BLaER1 treated with 17β-estradiol and CSF1 and Interleukin-3, amounts not matched to agents 10 nM and 100 nM (cell line): ENCODE results near the gene MICAL3.
A peak's percentile ranks its signal among the peaks of the same experiment; 100 is the strongest.

Experiments
- H3K27ac ChIP-seq, 11 experiments: shearing (Covaris generic); formaldehyde crosslinking; 2 replicates each; pipeline ENCODE4 v1.8.1; 2022
- H3K27me3 ChIP-seq, 11 experiments: shearing (Covaris generic); formaldehyde crosslinking; 2 replicates each; pipeline ENCODE4 v1.8.1; 2022
- H3K36me3 ChIP-seq, 11 experiments: shearing (Covaris generic); formaldehyde crosslinking; 2 replicates each; pipeline ENCODE4 v1.8.1; 2022
- H3K4me1 ChIP-seq, 10 experiments: shearing (Covaris generic); formaldehyde crosslinking; 2 replicates each; pipeline ENCODE4 v1.8.1; 2022
- H3K4me2 ChIP-seq, 11 experiments: shearing (Covaris generic); formaldehyde crosslinking; 2 replicates each; pipeline ENCODE4 v1.8.1; 2022
- H3K4me3 ChIP-seq, 10 experiments: shearing (Covaris generic); formaldehyde crosslinking; 2 replicates each; pipeline ENCODE4 v1.8.1; 2022
- H3K9ac ChIP-seq, 11 experiments: shearing (Covaris generic); formaldehyde crosslinking; 2 replicates each; pipeline ENCODE4 v1.8.1; 2022
- H3K9me3 ChIP-seq, 11 experiments: shearing (Covaris generic); formaldehyde crosslinking; replicated peaks in 1 of 11; 2 replicates each; pipeline ENCODE4 v1.8.1; 2022
- H4K20me1 ChIP-seq, 11 experiments: shearing (Covaris generic); formaldehyde crosslinking; 2 replicates each; pipeline ENCODE4 v1.8.1; 2022
- Cebpa-rat ChIP-seq, 11 experiments: shearing (Covaris generic); IDR thresholded peaks; 2 replicates each; pipeline ENCODE4 v1.8.1; 2022

The MICAL3 gene

GRCh38 chr22:17951315-17951714 is 73.0 kb downstream of the MICAL3 start:
- Histone ChIP-seq H3K9ac (no peak overlapping the region), H3K36me3 (0 out of 22 replicates have a peak, but pooled peaks cover 0 to 11% (median 0%) of the 10 kb centered on the region in 11 experiments), H3K4me3 (no peak overlapping the region), H3K9me3 (no peaks in the 10 kb centered on the region; a peak in 1 of 22 replicates), H4K20me1 (peaks cover 0 to 98% (median 81%) of the 10 kb centered on the region in 11 experiments; a peak in 21 of 22 replicates), H3K27ac (no peak overlapping the region), H3K27me3 (no peaks in the 10 kb centered on the region), H3K4me2 (peak overlapping the region in 10 of 11 experiments; percentile 13 to 97 (median 44); a peak in 14 of 22 replicates), H3K4me1 (peaks cover 27 to 56% (median 51%) of the 10 kb centered on the region in 10 experiments)
- no peak for TF ChIP-seq Cebpa-rat (IDR thresholded peaks at IDR 0.05)

GRCh38 chr22:17950651-17951214 is 73.6 kb downstream of the MICAL3 start:
- no peak for TF ChIP-seq Cebpa-rat (IDR thresholded peaks at IDR 0.05)
- H3K4me1 ChIP-seq, result peaks cover 32 to 58% (median 55%) of the 10 kb centered on the region in 10 experiments
- 0 out of 22 replicates have a peak, but pooled peaks cover 0 to 11% (median 0%) of the 10 kb centered on the region in 11 experiments for H3K36me3 ChIP-seq
- H3K9me3 ChIP-seq, result no peaks in the 10 kb centered on the region; a peak in 1 of 22 replicates
- H3K9ac ChIP-seq, result no peak overlapping the region
- peak overlapping the region in 2 of 11 experiments; percentile 0 to 8; a peak in 2 of 22 replicates for H3K27ac ChIP-seq
- no peak overlapping the region for H3K4me3 ChIP-seq
- peak overlapping the region; percentile 11 to 97 (median 43); a peak in 16 of 22 replicates for H3K4me2 ChIP-seq
- H4K20me1 ChIP-seq, result peaks cover 0 to 98% (median 81%) of the 10 kb centered on the region in 11 experiments; a peak in 21 of 22 replicates
- no peaks in the 10 kb centered on the region for H3K27me3 ChIP-seq

- Histone ChIP-seq H4K20me1 (peaks cover 0 to 98% (median 81%) of the 10 kb centered on the region in 11 experiments; a peak in 21 of 22 replicates), H3K4me2 (peak overlapping the region in 9 of 11 experiments; percentile 31 to 97 (median 56); a peak in 16 of 22 replicates), H3K36me3 (0 out of 22 replicates have a peak, but pooled peaks cover 0 to 11% (median 0%) of the 10 kb centered on the region in 11 experiments), H3K4me3 (no peak overlapping the region), H3K4me1 (peaks cover 41 to 67% (median 63%) of the 10 kb centered on the region in 10 experiments), H3K9ac (0 out of 22 replicates have a peak overlapping the region, but pooled peaks of 2 of the 11 experiments have one; percentile 4 to 14), H3K27ac (0 out of 22 replicates have a peak overlapping the region, but pooled peaks of 1 of the 11 experiments have one; percentile 8), H3K9me3 (no peaks in the 10 kb centered on the region; a peak in 1 of 22 replicates), H3K27me3 (no peaks in the 10 kb centered on the region)
- TF ChIP-seq Cebpa-rat (IDR thresholded peaks at IDR 0.05), result no peak
Measured at GRCh38 chr22:17949642-17950473, 74.5 kb downstream of the MICAL3 start.

- H3K27me3 ChIP-seq, result no peaks in the 10 kb centered on the region
- peak overlapping the region in 9 of 11 experiments; percentile 3 to 97 (median 92); a peak in 15 of 22 replicates for H3K4me2 ChIP-seq
- peaks cover 42 to 85% (median 81%) of the 10 kb centered on the region in 10 experiments for H3K4me1 ChIP-seq
- H3K36me3 ChIP-seq, result 0 out of 22 replicates have a peak, but pooled peaks cover 0 to 8% (median 0%) of the 10 kb centered on the region in 11 experiments
- no peak overlapping the region for H3K27ac ChIP-seq
- 0 out of 22 replicates have a peak overlapping the region, but pooled peaks of 1 of the 11 experiments have one; percentile 23 for H3K9ac ChIP-seq
- TF ChIP-seq Cebpa-rat (IDR thresholded peaks at IDR 0.05), result no peak
- no peak overlapping the region for H3K4me3 ChIP-seq
- H4K20me1 ChIP-seq, result peaks cover 6 to 100% (median 88%) of the 10 kb centered on the region in 11 experiments; a peak in 21 of 22 replicates
- H3K9me3 ChIP-seq, result no peaks in the 10 kb centered on the region; a peak in 1 of 22 replicates
Measured at GRCh38 chr22:17948101-17948500, 76.3 kb downstream of the MICAL3 start.

GRCh38 chr22:17946662-17947367 is 77.5 kb downstream of the MICAL3 start:
- peak overlapping the region; percentile 65 to 97 (median 88) for H3K4me2 ChIP-seq

GRCh38 chr22:17945888-17946648 is 78.3 kb downstream of the MICAL3 start:
- Histone ChIP-seq H3K27ac (peak overlapping the region in 6 of 11 experiments; percentile 19 to 68 (median 56); a peak in 13 of 22 replicates), H3K4me2 (peak overlapping the region; percentile 65 to 97 (median 88)), H4K20me1 (peaks cover 6 to 100% (median 97%) of the 10 kb centered on the region in 11 experiments; a peak in 21 of 22 replicates), H3K36me3 (no peaks in the 10 kb centered on the region), H3K4me1 (peaks cover 54 to 100% (median 99%) of the 10 kb centered on the region in 10 experiments), H3K27me3 (no peaks in the 10 kb centered on the region), H3K9me3 (no peaks in the 10 kb centered on the region), H3K9ac (peak overlapping the region in 8 of 11 experiments; percentile 7 to 69 (median 56); a peak in 12 of 22 replicates), H3K4me3 (peak overlapping the region in 7 of 10 experiments; percentile 8 to 44 (median 40); a peak in 12 of 20 replicates)
- TF ChIP-seq Cebpa-rat (IDR thresholded peaks at IDR 0.05), result no peak

More at GRCh38 chr22:17946662-17947367, 77.5 kb downstream of the MICAL3 start:
- peaks cover 6 to 100% (median 93%) of the 10 kb centered on the region in 11 experiments; a peak in 21 of 22 replicates for H4K20me1 ChIP-seq
- H3K27ac ChIP-seq, result peak overlapping the region in 7 of 11 experiments; percentile 10 to 68 (median 41); a peak in 10 of 22 replicates
- H3K36me3 ChIP-seq, result no peaks in the 10 kb centered on the region
- no peaks in the 10 kb centered on the region for H3K27me3 ChIP-seq
- peaks cover 54 to 97% (median 94%) of the 10 kb centered on the region in 10 experiments for H3K4me1 ChIP-seq
- peak overlapping the region in 7 of 10 experiments; percentile 8 to 44 (median 40); a peak in 12 of 20 replicates for H3K4me3 ChIP-seq
- H3K9me3 ChIP-seq, result no peaks in the 10 kb centered on the region
- no peak for TF ChIP-seq Cebpa-rat (IDR thresholded peaks at IDR 0.05)
- peak overlapping the region in 6 of 11 experiments; percentile 26 to 69 (median 62); a peak in 11 of 22 replicates for H3K9ac ChIP-seq

- TF ChIP-seq Cebpa-rat (IDR thresholded peaks at IDR 0.05), result no peak
- Histone ChIP-seq H3K9ac (peak overlapping the region in 8 of 11 experiments; percentile 7 to 69 (median 56); a peak in 12 of 22 replicates), H3K27ac (peak overlapping the region in 6 of 11 experiments; percentile 19 to 68 (median 56); a peak in 13 of 22 replicates), H3K4me2 (peak overlapping the region; percentile 65 to 97 (median 88)), H4K20me1 (peaks cover 6 to 100% (median 99%) of the 10 kb centered on the region in 11 experiments; a peak in 21 of 22 replicates), H3K4me3 (peak overlapping the region in 5 of 10 experiments; percentile 27 to 43 (median 40); a peak in 8 of 20 replicates), H3K4me1 (peaks cover 47 to 100% (median 99%) of the 10 kb centered on the region in 10 experiments), H3K27me3 (no peaks in the 10 kb centered on the region), H3K36me3 (no peaks in the 10 kb centered on the region), H3K9me3 (no peaks in the 10 kb centered on the region)
Measured at GRCh38 chr22:17945156-17945887, 79.0 kb downstream of the MICAL3 start.
